Nephron progenitor cell (in vitro differentiated cells): ENCODE data around the gene OR52N4.
"Not testable (repeated sequence)": the region's sequence is repeated elsewhere in the genome, so short reads cannot be mapped to it uniquely, and the experiment has no call there.

Experiments
- DNase-seq: peaks from one replicate; pipeline ENCODE4 v3.0.0; 2021
- H3K27ac Mint-ChIP-seq: 2 replicates; pipeline ENCODE4 v1.8.0; 2021; ENCODE audit warnings: mild to moderate bottlenecking, moderate library complexity, mixed read lengths
- H3K27me3 Mint-ChIP-seq: 2 replicates; pipeline ENCODE4 v1.8.0; 2021; ENCODE audit warnings: mild to moderate bottlenecking, low read depth, mixed read lengths; ENCODE audit not compliant: poor library complexity
- H3K36me3 Mint-ChIP-seq: 2 replicates; pipeline ENCODE4 v1.8.0; 2021; ENCODE audit warnings: low read depth, mixed read lengths
- H3K4me1 Mint-ChIP-seq: 2 replicates; pipeline ENCODE4 v1.8.0; 2021; ENCODE audit warnings: mixed read lengths
- H3K4me3 Mint-ChIP-seq: 2 replicates; pipeline ENCODE4 v1.8.0; 2021; ENCODE audit warnings: mild to moderate bottlenecking, moderate library complexity, mixed read lengths
- H3K9me3 Mint-ChIP-seq: 2 replicates; pipeline ENCODE4 v1.8.0; 2021; ENCODE audit warnings: mild to moderate bottlenecking, moderate library complexity, mixed read lengths
- CTCF ChIP-seq: fragments of 200-600 bp; sonication (generic); IDR thresholded peaks from 2 replicates; pipeline ENCODE4 v1.5.0; 2021; ENCODE audit warnings: antibody characterized with exemption

Gene OR52N4

GRCh38 chr11:5753943-5754342, at the start of gene OR52N4:
TSS of gene OR52N4 (plus strand) at chr11:5754243. CDS start at chr11:5754741, 498 bp downstream.
- H3K4me3 Mint-ChIP-seq = no peak within 1 kb of the TSS
- no peaks in the 10 kb centered on the region for H3K4me1 Mint-ChIP-seq
- H3K36me3 Mint-ChIP-seq = no peaks in the 10 kb centered on the region
- H3K9me3 Mint-ChIP-seq = no peaks in the 10 kb centered on the region
- no peak for DNase-seq
- no peak for TF ChIP-seq CTCF
- H3K27ac Mint-ChIP-seq = no peak within 1 kb of the TSS
- H3K27me3 Mint-ChIP-seq = peaks cover 7% of the 10 kb centered on the region

- Mint-ChIP-seq H3K4me1 (no peaks in the 10 kb centered on the region), H3K27ac (no peak overlapping the region), H3K27me3 (peaks cover 6% of the 10 kb centered on the region), H3K36me3 (no peaks in the 10 kb centered on the region), H3K4me3 (no peak overlapping the region), H3K9me3 (no peaks in the 10 kb centered on the region)
- TF ChIP-seq CTCF = no peak
- DNase-seq = no peak
These were observed 48.4 kb upstream of the OR52N4 start for GRCh38 chr11:5705688-5706087.

GRCh38 chr11:5712507-5712906, 41.5 kb upstream of the OR52N4 start:
- H3K36me3 Mint-ChIP-seq = no peaks in the 10 kb centered on the region
- TF ChIP-seq CTCF = no peak
- peaks cover 7% of the 10 kb centered on the region for H3K9me3 Mint-ChIP-seq
- H3K4me1 Mint-ChIP-seq = no peaks in the 10 kb centered on the region
- no peak for DNase-seq
- no peak overlapping the region for H3K27ac Mint-ChIP-seq
- H3K27me3 Mint-ChIP-seq = peaks cover 12% of the 10 kb centered on the region
- H3K4me3 Mint-ChIP-seq = no peak overlapping the region

GRCh38 chr11:5713695-5714094, 40.3 kb upstream of the OR52N4 start:
- no peak overlapping the region for H3K4me3 Mint-ChIP-seq
- H3K9me3 Mint-ChIP-seq = peaks cover 13% of the 10 kb centered on the region
- H3K4me1 Mint-ChIP-seq = no peaks in the 10 kb centered on the region
- no peak for TF ChIP-seq CTCF
- DNase-seq = no peak
- H3K27me3 Mint-ChIP-seq = peaks cover 6% of the 10 kb centered on the region
- H3K36me3 Mint-ChIP-seq = no peaks in the 10 kb centered on the region
- H3K27ac Mint-ChIP-seq = no peak overlapping the region

- H3K36me3 Mint-ChIP-seq, H3K27ac Mint-ChIP-seq, H3K4me3 Mint-ChIP-seq, DNase-seq, H3K4me1 Mint-ChIP-seq: not testable (repeated sequence)
- H3K27me3 Mint-ChIP-seq = peaks cover 11% of the 10 kb centered on the region
- H3K9me3 Mint-ChIP-seq = peaks cover 13% of the 10 kb centered on the region
These were observed 37.5 kb upstream of the OR52N4 start for GRCh38 chr11:5716518-5716917.

- Mint-ChIP-seq H3K4me3 (no peak overlapping the region), H3K27ac (no peak overlapping the region), H3K9me3 (peaks cover 13% of the 10 kb centered on the region), H3K4me1 (no peaks in the 10 kb centered on the region), H3K27me3 (peaks cover 14% of the 10 kb centered on the region), H3K36me3 (no peaks in the 10 kb centered on the region)
- TF ChIP-seq CTCF = no peak
- no peak for DNase-seq
These were observed 34.1 kb upstream of the OR52N4 start for GRCh38 chr11:5719703-5720495.
